MM.1S (cell line): Measurements from ENCODE around the gene KRTAP6-2.

Experiments used
- CTCF ChIP-seq: fragments of 300-600 bp; sonication (generic); IDR thresholded peaks from 2 replicates; pipeline ENCODE4 v1.5.1; 2016; ENCODE audit warnings: antibody characterized with exemption, low read length, mixed read lengths
- EZH2 ChIP-seq: fragments of 300-600 bp; sonication (generic); optimal IDR thresholded peaks from 2 replicates; pipeline ENCODE3; 2017; ENCODE audit warnings: low read depth, mild to moderate bottlenecking, antibody characterized with exemption, low read length, mixed read lengths

- TF ChIP-seq EZH2 (no peak), CTCF (no peak)
Measured at GRCh38 chr21:30612132-30612531, 13.4 kb upstream of the KRTAP6-2 start.
